PC-3 (cell line): Measurements from ENCODE around the gene FIBIN. TPM values are rescaled to one million over a fixed set of nuclear protein-coding genes. Genes with fewer than 3 reads are reported as not detected.

Experiments
- ATAC-seq: fragments of 200-7000 bp; cut with Tn5 transposase; 2 replicates; pipeline ENCODE4 v1.9.1; 2020; ENCODE audit warnings: mild to moderate bottlenecking, moderate library complexity
- BruUV-seq: library from RNA; stranded (reverse); fragments of 400-500 nt; replicated peaks from 2 replicates; lab custom pipeline; 2021; lab: Mats Ljungman, UMichigan
- CTCF ChIA-PET: fragments of 300-600 bp; sonication (Branson Sonifier 250); formaldehyde crosslinking; loops from one replicate; lab custom pipeline; 2022; ENCODE audit warnings: antibody characterized with exemption; lab: Charles Lee
- POLR2A ChIA-PET: fragments of 300-600 bp; sonication (Branson Sonifier 250); formaldehyde crosslinking; loops from one replicate; lab custom pipeline; 2022; ENCODE audit warnings: antibody characterized with exemption; ENCODE audit not compliant: unreplicated experiment; lab: Charles Lee
- DNase-seq: peaks from one replicate; pipeline ENCODE4 v3.0.0-alpha.2; 2015
- H2AFZ ChIP-seq: fragments of 300-600 bp; sonication (generic); 2 replicates; pipeline ENCODE4 v1.6.0; 2016; ENCODE audit warnings: antibody characterized with exemption, low read length
- H3F3A ChIP-seq: fragments of 300-600 bp; sonication (generic); one replicate; pipeline ENCODE4 v1.6.0; 2017; ENCODE audit warnings: antibody characterized with exemption, low read length, control low read depth, mild to moderate bottlenecking; ENCODE audit not compliant: unreplicated experiment
- H3K27ac ChIP-seq: fragments of 300-600 bp; sonication (generic); 2 replicates; pipeline ENCODE4 v1.5.1; 2016; ENCODE audit warnings: mild to moderate bottlenecking, low read length
- H3K27me3 ChIP-seq: fragments of 300-600 bp; sonication (generic); 2 replicates; pipeline ENCODE4 v1.6.1; 2016; ENCODE audit warnings: low read length, mixed read lengths
- H3K36me3 ChIP-seq: fragments of 300-600 bp; sonication (generic); 2 replicates; pipeline ENCODE4 v1.6.1; 2016; ENCODE audit warnings: low read depth, mixed run types, low read length, mixed read lengths
- H3K4me1 ChIP-seq: fragments of 300-600 bp; sonication (generic); 2 replicates; pipeline ENCODE4 v1.5.1; 2016; ENCODE audit warnings: low read length; ENCODE audit not compliant: insufficient read depth
- H3K4me2 ChIP-seq: fragments of 300-600 bp; sonication (generic); 2 replicates; pipeline ENCODE4 v1.6.0; 2016; ENCODE audit warnings: low read length
- H3K4me3 ChIP-seq: fragments of 300-600 bp; sonication (generic); 2 replicates; pipeline ENCODE4 v1.5.1; 2016; ENCODE audit warnings: mild to moderate bottlenecking, low read length, mixed read lengths
- H3K79me2 ChIP-seq: fragments of 300-600 bp; sonication (generic); 2 replicates; pipeline ENCODE4 v1.6.1; 2017; ENCODE audit warnings: low read length, mixed read lengths
- H3K9ac ChIP-seq: fragments of 300-600 bp; sonication (generic); 2 replicates; pipeline ENCODE4 v1.6.0; 2016; ENCODE audit warnings: mild to moderate bottlenecking, low read length
- H3K9me2 ChIP-seq: fragments of 300-600 bp; sonication (generic); replicated peaks from 2 replicates; pipeline ENCODE4 v1.6.1; 2016; ENCODE audit warnings: mixed run types, low read length, mixed read lengths
- H3K9me3 ChIP-seq: fragments of 300-600 bp; sonication (generic); 2 replicates; pipeline ENCODE4 v1.6.1; 2016; ENCODE audit warnings: low read length, mixed read lengths
- H4K20me1 ChIP-seq: fragments of 300-600 bp; sonication (generic); 2 replicates; pipeline ENCODE4 v1.6.1; 2016; ENCODE audit warnings: low read length, mixed read lengths
- EZH2 ChIP-seq: fragments of 300-600 bp; sonication (generic); IDR thresholded peaks from one replicate; pipeline ENCODE4 v1.6.1; 2017; ENCODE audit warnings: antibody characterized with exemption, mild to moderate bottlenecking, low read length; ENCODE audit not compliant: unreplicated experiment
- EZH2phosphoT487 ChIP-seq: fragments of 300-600 bp; sonication (generic); IDR thresholded peaks from 2 replicates; pipeline ENCODE4 v1.6.1; 2018; ENCODE audit warnings: mild to moderate bottlenecking, antibody characterized with exemption, low read length, borderline replicate concordance
- intact Hi-C: fragments of 100-400 bp; cut with micrococcal nuclease; formaldehyde crosslinking; loops from 2 replicates; pipeline ENCODE4 v1.9.0; 2023
- total RNA-seq: library from RNA; depleted of rRNA; stranded (reverse); fragments of >200 nt; gene quantifications from 2 replicates; pipeline ENCODE4 v1.2.3, GENCODE V29; 2014
- TF ChIP-seq, protein P1 (sequence below): fragments of 300-600 bp; sonication (generic); conservative IDR thresholded peaks from 2 replicates; pipeline ENCODE4 v1.5.1; 2017; ENCODE audit warnings: antibody characterized with exemption, low read depth, mild to moderate bottlenecking, low read length

FIBIN gene
- total RNA-seq, 1 experiment from 2014 or later: not detected

DNA sequence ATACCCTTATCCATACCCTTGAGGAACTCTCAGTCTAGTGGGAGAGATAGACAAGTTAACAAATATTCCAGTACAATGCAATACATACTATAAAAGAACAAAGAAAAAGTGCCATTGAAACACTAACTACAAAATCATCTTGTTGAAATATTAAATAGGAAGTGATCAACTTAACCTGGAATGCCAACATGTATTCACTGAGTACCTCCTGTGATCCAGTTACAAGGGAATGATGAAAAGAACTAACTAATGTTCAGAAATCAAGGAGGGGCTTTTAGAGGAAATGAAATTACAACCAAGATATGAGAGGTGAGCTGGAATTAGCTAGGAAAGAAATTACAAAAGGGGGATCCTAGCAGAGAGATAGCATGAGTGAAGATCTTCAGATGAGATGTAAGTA, 6.2 kb upstream of the FIBIN start:
- Histone ChIP-seq H3K79me2 (no peaks in the 10 kb centered on the region), H3F3A (no peaks in the 10 kb centered on the region), H3K4me3 (no peak overlapping the region), H3K4me1 (no peaks in the 10 kb centered on the region), H3K27me3 (no peaks in the 10 kb centered on the region), H3K4me2 (no peak overlapping the region), H2AFZ (no peak overlapping the region), H3K36me3 (no peaks in the 10 kb centered on the region), H3K9me2 (no peaks in the 10 kb centered on the region), H3K27ac (no peak overlapping the region), H3K9me3 (no peaks in the 10 kb centered on the region), H3K9ac (no peak overlapping the region), H4K20me1 (no peaks in the 10 kb centered on the region)
- CTCF ChIA-PET: no interaction called here
- intact Hi-C loops: no loop called here
- ATAC-seq (no peak), DNase-seq (no peak)
- no peak for TF ChIP-seq EZH2
- TF ChIP-seq, protein P1, sequence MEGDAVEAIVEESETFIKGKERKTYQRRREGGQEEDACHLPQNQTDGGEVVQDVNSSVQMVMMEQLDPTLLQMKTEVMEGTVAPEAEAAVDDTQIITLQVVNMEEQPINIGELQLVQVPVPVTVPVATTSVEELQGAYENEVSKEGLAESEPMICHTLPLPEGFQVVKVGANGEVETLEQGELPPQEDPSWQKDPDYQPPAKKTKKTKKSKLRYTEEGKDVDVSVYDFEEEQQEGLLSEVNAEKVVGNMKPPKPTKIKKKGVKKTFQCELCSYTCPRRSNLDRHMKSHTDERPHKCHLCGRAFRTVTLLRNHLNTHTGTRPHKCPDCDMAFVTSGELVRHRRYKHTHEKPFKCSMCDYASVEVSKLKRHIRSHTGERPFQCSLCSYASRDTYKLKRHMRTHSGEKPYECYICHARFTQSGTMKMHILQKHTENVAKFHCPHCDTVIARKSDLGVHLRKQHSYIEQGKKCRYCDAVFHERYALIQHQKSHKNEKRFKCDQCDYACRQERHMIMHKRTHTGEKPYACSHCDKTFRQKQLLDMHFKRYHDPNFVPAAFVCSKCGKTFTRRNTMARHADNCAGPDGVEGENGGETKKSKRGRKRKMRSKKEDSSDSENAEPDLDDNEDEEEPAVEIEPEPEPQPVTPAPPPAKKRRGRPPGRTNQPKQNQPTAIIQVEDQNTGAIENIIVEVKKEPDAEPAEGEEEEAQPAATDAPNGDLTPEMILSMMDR: no peak
- no peak for TF ChIP-seq EZH2phosphoT487
- no TSS peak for BruUV-seq
- POLR2A ChIA-PET: no interaction called here

DNA sequence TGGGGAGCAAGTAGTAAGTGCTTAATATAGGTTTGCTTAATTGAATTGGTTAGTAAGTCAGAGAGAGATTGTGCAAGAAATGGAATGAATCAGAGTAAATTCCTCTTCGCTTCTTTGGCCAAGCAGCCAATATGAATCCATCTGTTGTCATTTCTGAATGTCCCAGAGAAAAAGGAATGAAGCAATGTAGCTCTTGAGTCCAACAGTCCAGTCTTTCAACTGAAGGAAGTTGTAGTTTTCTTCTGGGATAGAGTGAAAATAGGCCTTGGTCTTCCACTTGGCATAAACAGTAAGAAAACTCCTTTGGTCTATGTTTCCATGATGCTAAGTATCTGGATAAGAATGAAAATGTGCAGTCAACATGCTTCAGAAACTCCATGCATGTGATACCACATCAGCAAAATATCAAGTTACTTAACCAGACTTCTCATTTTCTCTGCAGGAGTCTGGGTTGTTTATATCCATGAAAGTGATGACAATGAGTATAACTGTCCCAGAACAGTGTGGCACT, 1.8 kb upstream of the FIBIN start:
- no peak overlapping the region for H3K4me2 ChIP-seq
- no peaks in the 10 kb centered on the region for H3K9me3 ChIP-seq
- ATAC-seq (no peak), DNase-seq (no peak)
- H3K9ac ChIP-seq: no peak overlapping the region
- H3K27me3 ChIP-seq: peaks cover 5% of the 10 kb centered on the region; the same call in 1 of the 2 replicates
- POLR2A ChIA-PET: no interaction called here
- no peaks in the 10 kb centered on the region for H3K79me2 ChIP-seq
- no TSS peak for BruUV-seq
- TF ChIP-seq, protein P1: no peak
- no peak for TF ChIP-seq EZH2phosphoT487
- TF ChIP-seq EZH2: no peak
- H2AFZ ChIP-seq: no peak overlapping the region
- CTCF ChIA-PET: no interaction called here
- H3K9me2 ChIP-seq: no peaks in the 10 kb centered on the region
- no peaks in the 10 kb centered on the region for H3K4me1 ChIP-seq
- no peaks in the 10 kb centered on the region for H3K36me3 ChIP-seq
- no peaks in the 10 kb centered on the region for H3F3A ChIP-seq
- H3K4me3 ChIP-seq: no peak overlapping the region
- H3K27ac ChIP-seq: no peak overlapping the region
- no peaks in the 10 kb centered on the region for H4K20me1 ChIP-seq
- intact Hi-C loops: no loop called here

DNA sequence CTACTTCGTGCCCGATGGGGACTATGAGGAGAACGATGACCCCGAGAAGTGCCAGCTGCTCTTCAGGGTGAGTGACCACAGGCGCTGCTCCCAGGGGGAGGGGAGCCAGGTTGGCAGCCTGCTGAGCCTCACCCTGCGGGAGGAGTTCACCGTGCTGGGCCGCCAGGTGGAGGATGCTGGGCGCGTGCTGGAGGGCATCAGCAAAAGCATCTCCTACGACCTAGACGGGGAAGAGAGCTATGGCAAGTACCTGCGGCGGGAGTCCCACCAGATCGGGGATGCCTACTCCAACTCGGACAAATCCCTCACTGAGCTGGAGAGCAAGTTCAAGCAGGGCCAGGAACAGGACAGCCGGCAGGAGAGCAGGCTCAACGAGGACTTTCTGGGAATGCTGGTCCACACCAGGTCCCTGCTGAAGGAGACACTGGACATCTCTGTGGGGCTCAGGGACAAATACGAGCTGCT, 751 bp downstream of the FIBIN start:
- no peaks in the 10 kb centered on the region for H4K20me1 ChIP-seq
- no peak for TF ChIP-seq EZH2
- TF ChIP-seq EZH2phosphoT487: no peak
- no peaks in the 10 kb centered on the region for H3K9me3 ChIP-seq
- no peak overlapping the region for H2AFZ ChIP-seq
- H3K27me3 ChIP-seq: peaks cover 5% of the 10 kb centered on the region; the same call in 1 of the 2 replicates
- ChIA-PET POLR2A (no interaction called here), CTCF (no interaction called here)
- H3K9me2 ChIP-seq: no peaks in the 10 kb centered on the region
- DNase-seq (no peak), ATAC-seq (no peak)
- H3K4me1 ChIP-seq: no peaks in the 10 kb centered on the region
- no peaks in the 10 kb centered on the region for H3K79me2 ChIP-seq
- BruUV-seq: no TSS peak
- no peak overlapping the region for H3K4me2 ChIP-seq
- H3K9ac ChIP-seq: no peak overlapping the region
- H3K4me3 ChIP-seq: no peak overlapping the region
- intact Hi-C loops: no loop called here
- H3F3A ChIP-seq: no peaks in the 10 kb centered on the region
- no peak overlapping the region for H3K27ac ChIP-seq
- no peaks in the 10 kb centered on the region for H3K36me3 ChIP-seq
